GM12875 (cell line): ENCODE data around the gene KCNIP4.
A peak's percentile ranks its signal among the peaks of the same experiment; 100 is the strongest.

Experiments used
- H3K4me3 ChIP-seq: one replicate; pipeline ENCODE4 v1.5.1; 2011; ENCODE audit warnings: low read depth, low read length, control low read depth
- CTCF ChIP-seq: IDR thresholded peaks from 2 replicates; pipeline ENCODE4 v1.5.1; 2011; ENCODE audit warnings: low read depth, mild to moderate bottlenecking, control low read depth, inconsistent platforms, low read length, moderate library complexity, borderline replicate concordance; ENCODE audit not compliant: insufficient read depth

KCNIP4 gene

GRCh38 chr4:21801661-21802385 is 146.7 kb downstream of the KCNIP4 start:
- no peak overlapping the region for H3K4me3 ChIP-seq
- TF ChIP-seq CTCF, result no peak

- no peak for TF ChIP-seq CTCF
- no peak overlapping the region for H3K4me3 ChIP-seq
These were observed 153.5 kb downstream of the KCNIP4 start for GRCh38 chr4:21795091-21795490.

- H3K4me3 ChIP-seq, result no peak overlapping the region
- no peak for TF ChIP-seq CTCF
These were observed 155.8 kb downstream of the KCNIP4 start for GRCh38 chr4:21792736-21793135.

GRCh38 chr4:21790438-21791029 is 158.0 kb downstream of the KCNIP4 start:
- H3K4me3 ChIP-seq, result no peak overlapping the region
- peak; percentile 14; the same call in 1 of the 2 replicates for TF ChIP-seq CTCF

- no peak overlapping the region for H3K4me3 ChIP-seq
- no peak for TF ChIP-seq CTCF
These were observed 168.4 kb downstream of the KCNIP4 start for GRCh38 chr4:21780148-21780547.

- H3K4me3 ChIP-seq, result no peak overlapping the region
- no peak for TF ChIP-seq CTCF
These were observed 169.9 kb downstream of the KCNIP4 start for GRCh38 chr4:21778702-21779101.

- TF ChIP-seq CTCF, result no peak
- H3K4me3 ChIP-seq, result no peak overlapping the region
These were observed 172.9 kb downstream of the KCNIP4 start for GRCh38 chr4:21775703-21776102.
